ENCODE results near the gene AFG3L2. TPM values are rescaled to one million over a fixed set of nuclear protein-coding genes. Genes with fewer than 3 reads are reported as not detected.

Gene AFG3L2
- total and polyA plus RNA-seq, 2 experiments from 2014 or later = 44.1 to 60.8 TPM

DNA sequence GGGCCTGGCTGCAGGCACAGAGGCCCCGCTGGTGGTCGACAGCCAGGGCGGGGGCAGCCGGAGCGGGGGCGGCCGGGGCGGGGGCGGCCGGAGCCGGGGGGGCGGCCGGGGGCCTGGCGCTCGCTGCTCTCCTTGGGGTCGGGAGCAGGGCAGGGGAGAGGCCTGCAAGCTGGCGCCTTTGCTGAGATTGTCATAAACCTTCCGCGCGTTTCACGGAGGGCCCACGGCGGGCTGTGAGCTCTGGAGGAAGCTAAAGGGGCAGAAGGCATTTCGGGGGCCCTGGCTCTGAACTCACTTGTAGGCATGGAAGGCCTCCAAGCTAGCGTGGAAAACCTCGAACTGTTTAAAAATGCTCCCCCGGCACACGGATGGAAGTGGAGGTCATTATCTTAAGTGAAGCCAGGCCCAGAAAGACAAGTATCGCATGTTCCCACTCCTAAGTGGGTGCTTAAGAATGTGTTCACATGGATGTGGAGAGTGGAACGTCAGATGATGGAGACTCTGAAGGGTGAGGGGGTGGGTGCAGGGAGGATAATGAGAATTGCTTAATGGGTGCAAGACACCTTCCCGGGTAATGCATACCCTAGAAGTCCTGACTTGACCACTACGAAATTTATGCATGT, 31.3 kb upstream of the AFG3L2 start:
- Histone ChIP-seq H3K9me3 (ENCODE audit: low read depth) (no peaks in the 10 kb centered on the region), H2AFZ (peak overlapping the region; percentile 89), H3K36me3 (replicated peaks; ENCODE audit: insufficient read depth, low read depth) (no peaks in the 10 kb centered on the region), H3K27ac (peak overlapping the region; percentile 93), H3K27me3 (no peaks in the 10 kb centered on the region), H3K4me2 (peak overlapping the region; percentile 80), H3K4me3 (peak overlapping the region; percentile 48), H3K4me1 (ENCODE audit: insufficient read depth) (peaks cover 4% of the 10 kb centered on the region), H4K20me1 (ENCODE audit: insufficient read depth, poor library complexity, severe bottlenecking) (no peaks in the 10 kb centered on the region), H3K9me2 (replicated peaks; ENCODE audit: insufficient read depth) (no peaks in the 10 kb centered on the region), H3K79me2 (peaks cover 25% of the 10 kb centered on the region)
- TF ChIP-seq, protein P1, sequence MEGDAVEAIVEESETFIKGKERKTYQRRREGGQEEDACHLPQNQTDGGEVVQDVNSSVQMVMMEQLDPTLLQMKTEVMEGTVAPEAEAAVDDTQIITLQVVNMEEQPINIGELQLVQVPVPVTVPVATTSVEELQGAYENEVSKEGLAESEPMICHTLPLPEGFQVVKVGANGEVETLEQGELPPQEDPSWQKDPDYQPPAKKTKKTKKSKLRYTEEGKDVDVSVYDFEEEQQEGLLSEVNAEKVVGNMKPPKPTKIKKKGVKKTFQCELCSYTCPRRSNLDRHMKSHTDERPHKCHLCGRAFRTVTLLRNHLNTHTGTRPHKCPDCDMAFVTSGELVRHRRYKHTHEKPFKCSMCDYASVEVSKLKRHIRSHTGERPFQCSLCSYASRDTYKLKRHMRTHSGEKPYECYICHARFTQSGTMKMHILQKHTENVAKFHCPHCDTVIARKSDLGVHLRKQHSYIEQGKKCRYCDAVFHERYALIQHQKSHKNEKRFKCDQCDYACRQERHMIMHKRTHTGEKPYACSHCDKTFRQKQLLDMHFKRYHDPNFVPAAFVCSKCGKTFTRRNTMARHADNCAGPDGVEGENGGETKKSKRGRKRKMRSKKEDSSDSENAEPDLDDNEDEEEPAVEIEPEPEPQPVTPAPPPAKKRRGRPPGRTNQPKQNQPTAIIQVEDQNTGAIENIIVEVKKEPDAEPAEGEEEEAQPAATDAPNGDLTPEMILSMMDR (IDR thresholded peaks at IDR 0.05; ENCODE audit: poor library complexity) = no peak
- TF ChIP-seq EZH2 (IDR thresholded peaks at IDR 0.05; ENCODE audit: borderline replicate concordance) = no peak
- 22% methylated on average over 14 of the region's 32 CpGs for WGBS (ENCODE audit: low lambda C conversion rate, missing lambda C conversion rate)
- no peak for DNase-seq (ENCODE audit: low spot score)

DNA sequence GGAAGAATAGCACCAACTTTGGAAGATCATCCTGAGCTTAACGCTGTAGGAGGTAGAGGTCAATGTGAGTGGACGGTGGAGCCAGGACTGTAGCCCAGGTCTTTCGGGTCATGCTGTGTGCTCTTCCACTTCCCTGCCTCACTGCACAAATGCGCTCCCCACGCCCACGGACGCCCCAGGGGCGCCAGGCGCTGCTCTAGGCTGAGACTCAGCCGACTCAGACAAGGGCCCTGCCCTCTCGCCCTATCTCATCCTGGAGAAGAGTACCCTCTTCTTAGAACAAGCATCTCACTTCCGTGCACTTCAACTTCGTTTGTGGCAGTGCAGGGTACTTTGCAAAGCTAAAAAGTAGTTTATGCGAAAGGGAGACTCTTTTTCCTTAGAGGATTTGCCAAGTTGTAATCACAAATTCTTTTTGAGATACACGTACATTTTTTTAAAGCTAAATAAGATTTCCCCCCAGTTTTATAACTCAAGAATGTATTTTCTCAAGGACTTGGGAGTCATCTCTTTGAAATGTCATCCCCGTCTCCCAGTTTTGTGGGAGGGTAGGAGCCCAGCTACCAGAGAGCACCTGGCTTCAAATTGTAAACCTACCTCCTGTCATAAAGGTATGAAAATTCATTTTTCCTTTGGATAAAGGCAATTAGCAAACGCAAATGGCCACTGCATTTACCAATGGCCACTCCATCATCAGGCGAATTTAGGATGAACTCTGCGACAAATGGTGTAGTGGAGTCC, 29.5 kb upstream of the AFG3L2 start:
- H3K4me1 ChIP-seq (ENCODE audit: insufficient read depth) = peaks cover 4% of the 10 kb centered on the region
- no peak for DNase-seq (ENCODE audit: low spot score)
- WGBS (ENCODE audit: low lambda C conversion rate, missing lambda C conversion rate) = 81% methylated on average over 19 of the region's 19 CpGs
- no peak overlapping the region for H3K27ac ChIP-seq
- TF ChIP-seq, protein P1 (IDR thresholded peaks at IDR 0.05; ENCODE audit: poor library complexity) = no peak
- no peak for TF ChIP-seq EZH2 (IDR thresholded peaks at IDR 0.05; ENCODE audit: borderline replicate concordance)
- no peak for TF ChIP-seq EZH2phosphoT487 (IDR thresholded peaks at IDR 0.05; ENCODE audit: low read depth, severe bottlenecking, unreplicated experiment)
- H3K9me3 ChIP-seq (ENCODE audit: low read depth) = no peaks in the 10 kb centered on the region
- no peaks in the 10 kb centered on the region for H3K27me3 ChIP-seq
- no peak overlapping the region for H3K4me3 ChIP-seq
- no peaks in the 10 kb centered on the region for H3K36me3 ChIP-seq (replicated peaks; ENCODE audit: insufficient read depth, low read depth)
- no peak overlapping the region for H2AFZ ChIP-seq
- no peaks in the 10 kb centered on the region for H3K9me2 ChIP-seq (replicated peaks; ENCODE audit: insufficient read depth)
- H3K79me2 ChIP-seq = peaks cover 22% of the 10 kb centered on the region
- no peak overlapping the region for H3K4me2 ChIP-seq
- H4K20me1 ChIP-seq (ENCODE audit: insufficient read depth, poor library complexity, severe bottlenecking) = no peaks in the 10 kb centered on the region

DNA sequence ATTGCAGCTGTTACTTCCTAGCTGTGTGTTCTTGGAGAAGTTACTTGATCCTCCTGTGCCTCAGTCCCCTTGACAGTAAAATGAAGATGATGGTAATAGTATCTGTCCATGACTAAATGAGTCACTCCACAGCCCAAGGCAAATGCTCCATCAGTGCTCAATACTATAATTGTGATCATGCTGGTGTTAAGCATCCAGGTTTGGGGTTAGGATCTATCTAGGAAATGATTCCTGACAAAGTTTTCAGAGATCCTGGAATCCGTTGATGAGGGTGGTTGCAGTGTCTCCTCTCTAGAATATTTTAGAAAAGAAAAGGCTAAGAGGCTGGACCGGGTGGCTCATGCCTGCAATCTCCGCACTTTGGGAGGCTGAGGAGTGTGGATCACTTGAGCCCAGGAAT, 28.0 kb upstream of the AFG3L2 start:
- 86% methylated on average over 3 of the region's 3 CpGs for WGBS (ENCODE audit: low lambda C conversion rate, missing lambda C conversion rate)
- Histone ChIP-seq H3K4me2 (no peak overlapping the region), H3K9me2 (replicated peaks; ENCODE audit: insufficient read depth) (no peaks in the 10 kb centered on the region), H3K4me3 (no peak overlapping the region), H3K79me2 (peaks cover 16% of the 10 kb centered on the region), H3K9me3 (ENCODE audit: low read depth) (no peaks in the 10 kb centered on the region), H3K27me3 (no peaks in the 10 kb centered on the region), H3K4me1 (ENCODE audit: insufficient read depth) (no peaks in the 10 kb centered on the region), H3K36me3 (replicated peaks; ENCODE audit: insufficient read depth, low read depth) (no peaks in the 10 kb centered on the region), H3K27ac (no peak overlapping the region), H2AFZ (no peak overlapping the region), H4K20me1 (ENCODE audit: insufficient read depth, poor library complexity, severe bottlenecking) (no peaks in the 10 kb centered on the region)
- DNase-seq (ENCODE audit: low spot score) = no peak
- TF ChIP-seq EZH2phosphoT487 (IDR thresholded peaks at IDR 0.05; ENCODE audit: low read depth, severe bottlenecking, unreplicated experiment) (no peak), EZH2 (IDR thresholded peaks at IDR 0.05; ENCODE audit: borderline replicate concordance) (no peak)
- TF ChIP-seq, protein P1 (IDR thresholded peaks at IDR 0.05; ENCODE audit: poor library complexity) = no peak
